RWPE1 (cell line): ENCODE data around the gene SLC7A11.

Experiments used
- CTCF ChIA-PET: fragments of 350-600 bp; sonication (Branson Sonifier 250); formaldehyde crosslinking; extraction: SDS; loops from one replicate; lab custom pipeline; 2021; lab: Yijun Ruan, JAX
- POLR2A ChIA-PET: fragments of 400-600 bp; formaldehyde crosslinking; extraction: SDS; loops from one replicate; lab custom pipeline; 2020; ENCODE audit warnings: antibody characterized with exemption; ENCODE audit not compliant: low non-redundant PET; lab: Yijun Ruan, JAX
- DNase-seq: peaks from one replicate; pipeline ENCODE4 v3.0.0; 2012; ENCODE audit warnings: low spot score
- H3K27ac ChIP-seq: fragments of 450-650 bp; 2 replicates; pipeline ENCODE4 v1.5.1; 2017
- TF ChIP-seq, protein P1 (sequence below): fragments of 450-650 bp; conservative IDR thresholded peaks from 2 replicates; pipeline ENCODE4 v1.5.1; 2017; ENCODE audit warnings: low read depth, mild to moderate bottlenecking

SLC7A11 gene

DNA sequence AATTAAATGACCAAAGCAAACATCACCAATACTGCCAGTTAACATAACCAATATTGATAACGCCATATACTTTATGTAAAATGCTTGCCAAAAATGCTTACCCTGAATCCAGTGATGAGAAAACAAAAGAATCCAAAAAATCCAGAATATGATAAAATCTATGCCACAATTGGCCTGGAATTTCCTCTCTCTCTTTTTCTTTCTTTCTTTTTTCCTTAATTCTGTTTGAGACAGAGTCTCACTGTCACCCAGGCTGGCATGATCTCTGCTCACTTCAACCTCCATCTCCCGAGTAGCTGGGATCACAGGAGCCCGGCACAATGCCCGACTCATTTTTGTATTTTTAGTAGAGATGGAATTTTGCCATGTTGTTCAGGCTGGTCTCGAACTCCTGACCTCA lies 9.8 kb upstream of the SLC7A11 start:
- ChIA-PET CTCF (no interaction called here), POLR2A (no interaction called here)
- TF ChIP-seq, protein P1, sequence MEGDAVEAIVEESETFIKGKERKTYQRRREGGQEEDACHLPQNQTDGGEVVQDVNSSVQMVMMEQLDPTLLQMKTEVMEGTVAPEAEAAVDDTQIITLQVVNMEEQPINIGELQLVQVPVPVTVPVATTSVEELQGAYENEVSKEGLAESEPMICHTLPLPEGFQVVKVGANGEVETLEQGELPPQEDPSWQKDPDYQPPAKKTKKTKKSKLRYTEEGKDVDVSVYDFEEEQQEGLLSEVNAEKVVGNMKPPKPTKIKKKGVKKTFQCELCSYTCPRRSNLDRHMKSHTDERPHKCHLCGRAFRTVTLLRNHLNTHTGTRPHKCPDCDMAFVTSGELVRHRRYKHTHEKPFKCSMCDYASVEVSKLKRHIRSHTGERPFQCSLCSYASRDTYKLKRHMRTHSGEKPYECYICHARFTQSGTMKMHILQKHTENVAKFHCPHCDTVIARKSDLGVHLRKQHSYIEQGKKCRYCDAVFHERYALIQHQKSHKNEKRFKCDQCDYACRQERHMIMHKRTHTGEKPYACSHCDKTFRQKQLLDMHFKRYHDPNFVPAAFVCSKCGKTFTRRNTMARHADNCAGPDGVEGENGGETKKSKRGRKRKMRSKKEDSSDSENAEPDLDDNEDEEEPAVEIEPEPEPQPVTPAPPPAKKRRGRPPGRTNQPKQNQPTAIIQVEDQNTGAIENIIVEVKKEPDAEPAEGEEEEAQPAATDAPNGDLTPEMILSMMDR: no peak
- H3K27ac ChIP-seq: peak overlapping the region; percentile 58
- DNase-seq: no peak

DNA sequence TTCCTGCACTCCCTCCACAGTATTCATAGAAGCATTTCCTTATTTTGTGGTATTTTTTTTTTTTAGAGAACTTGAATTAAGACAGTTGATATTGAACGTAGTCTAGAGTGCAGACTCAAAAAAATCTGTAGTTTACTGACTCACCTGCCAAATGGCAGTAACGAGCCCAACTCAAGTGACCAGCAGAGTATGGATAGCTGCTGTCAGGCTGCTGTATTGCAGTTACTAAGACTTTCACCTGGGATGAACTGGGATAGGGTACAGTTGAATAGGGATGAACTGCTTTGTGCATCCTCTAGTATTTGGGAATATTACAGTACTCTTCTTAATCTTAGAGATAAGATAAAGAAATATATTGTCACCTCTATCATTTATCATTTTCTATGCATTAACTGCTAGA lies 7.0 kb upstream of the SLC7A11 start:
- DNase-seq: no peak
- CTCF ChIA-PET: no interaction called here

DNA sequence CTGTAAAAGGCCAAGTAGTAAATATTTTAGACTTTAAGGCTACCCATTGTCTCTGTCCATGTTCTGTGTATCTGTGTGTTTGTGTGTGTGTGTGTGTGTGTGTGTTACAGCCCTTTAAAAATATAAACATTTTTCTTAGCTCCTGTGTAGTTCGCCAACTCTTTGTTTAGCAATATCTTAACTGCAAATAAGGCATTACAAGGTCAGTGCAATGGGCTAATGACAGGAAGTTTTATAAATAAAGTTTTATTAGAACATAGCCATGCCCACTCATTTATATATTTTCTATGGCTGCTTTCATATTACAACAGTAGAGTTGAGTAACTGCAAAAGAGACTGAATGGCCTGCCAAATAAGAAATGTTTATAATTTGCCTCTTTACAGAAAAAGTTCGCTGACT lies 5.9 kb upstream of the SLC7A11 start:
- ChIA-PET CTCF (no interaction called here), POLR2A (no interaction called here)
- no peak overlapping the region for H3K27ac ChIP-seq
- TF ChIP-seq, protein P1: no peak
- no peak for DNase-seq

More for the DNA sequence above, 7.0 kb upstream of the SLC7A11 start:
- TF ChIP-seq, protein P1: no peak
- no peak overlapping the region for H3K27ac ChIP-seq
- POLR2A ChIA-PET: interaction anchor here (0.8 kb wide), 1 partner anchor 96 kb away, joined by 4 read pairs; no protein-coding TSS in a partner anchor

DNA sequence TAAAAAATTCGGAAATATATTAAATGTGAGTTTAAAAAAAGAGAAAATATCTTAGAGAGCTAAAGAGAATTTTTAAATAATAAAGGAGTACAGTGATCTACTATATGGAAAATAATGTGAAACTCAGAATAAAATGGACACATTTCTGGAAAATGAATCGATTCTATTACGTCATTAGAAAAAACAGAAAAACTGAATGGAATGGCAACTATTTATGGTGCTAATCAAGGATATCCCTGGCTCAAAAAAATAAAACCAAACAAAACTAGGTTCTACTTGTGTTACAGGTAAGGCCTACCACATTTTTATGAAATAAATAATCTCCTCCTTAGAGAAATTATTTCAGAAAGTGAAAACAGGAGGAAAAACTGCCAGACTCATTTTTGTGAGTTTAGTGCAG lies 5.5 kb upstream of the SLC7A11 start:
- ChIA-PET CTCF (interaction anchor here (0.6 to 0.7 kb wide), 3 partner anchors 17 to 343 kb away, joined by 3 to 5 read pairs (median 3); no protein-coding TSS in a partner anchor), POLR2A (no interaction called here)
- no peak for DNase-seq
- no peak overlapping the region for H3K27ac ChIP-seq
- TF ChIP-seq, protein P1: no peak

DNA sequence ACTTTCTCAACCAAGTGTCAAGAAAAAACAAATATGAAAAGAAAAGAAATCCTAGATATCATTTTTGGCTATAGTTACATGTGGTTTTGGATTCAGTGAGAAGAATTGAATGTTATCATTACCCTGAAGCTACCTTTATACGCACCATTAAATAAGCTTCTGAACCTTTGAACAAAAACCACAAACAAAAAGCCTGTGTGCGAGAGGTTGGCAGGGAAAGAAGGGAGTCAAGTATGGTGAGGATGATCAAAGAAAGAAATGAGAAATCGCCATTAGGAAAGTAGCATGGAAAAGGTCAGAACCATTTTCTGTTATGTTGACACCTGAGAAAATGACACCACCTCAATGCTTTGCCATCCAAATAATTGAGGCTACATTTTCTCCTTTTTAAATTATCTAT lies 1.2 kb upstream of the SLC7A11 start:
- no peak overlapping the region for H3K27ac ChIP-seq
- ChIA-PET CTCF (interaction anchor here (0.6 to 0.9 kb wide), 2 partner anchors 251 to 1134 kb away, joined by 3 to 4 read pairs; no protein-coding TSS in a partner anchor), POLR2A (no interaction called here)
- DNase-seq: no peak
- TF ChIP-seq, protein P1: no peak

DNA sequence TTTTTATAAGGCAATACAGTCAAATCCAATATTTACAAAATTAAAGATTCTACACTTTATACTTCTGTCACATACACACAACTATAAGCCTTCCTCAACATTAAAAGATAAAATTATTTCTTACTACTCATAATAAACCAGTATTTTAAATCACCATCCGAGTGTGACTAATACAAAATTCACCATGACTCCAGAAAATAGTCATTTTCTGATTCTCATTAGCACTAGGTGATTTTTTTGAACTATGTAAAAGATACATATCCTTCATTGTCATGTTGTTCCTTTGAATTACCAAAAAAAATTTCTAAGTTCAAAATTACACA lies 646 bp upstream of the SLC7A11 start:
- TF ChIP-seq, protein P1: no peak
- ChIA-PET POLR2A (no interaction called here), CTCF (interaction anchor here (0.9 kb wide), 1 partner anchor 250 kb away, joined by 3 read pairs; no protein-coding TSS in a partner anchor)
- no peak for DNase-seq
- H3K27ac ChIP-seq: no peak overlapping the region
